Measurements from ENCODE around the gene JUN.

JUN gene

DNA sequence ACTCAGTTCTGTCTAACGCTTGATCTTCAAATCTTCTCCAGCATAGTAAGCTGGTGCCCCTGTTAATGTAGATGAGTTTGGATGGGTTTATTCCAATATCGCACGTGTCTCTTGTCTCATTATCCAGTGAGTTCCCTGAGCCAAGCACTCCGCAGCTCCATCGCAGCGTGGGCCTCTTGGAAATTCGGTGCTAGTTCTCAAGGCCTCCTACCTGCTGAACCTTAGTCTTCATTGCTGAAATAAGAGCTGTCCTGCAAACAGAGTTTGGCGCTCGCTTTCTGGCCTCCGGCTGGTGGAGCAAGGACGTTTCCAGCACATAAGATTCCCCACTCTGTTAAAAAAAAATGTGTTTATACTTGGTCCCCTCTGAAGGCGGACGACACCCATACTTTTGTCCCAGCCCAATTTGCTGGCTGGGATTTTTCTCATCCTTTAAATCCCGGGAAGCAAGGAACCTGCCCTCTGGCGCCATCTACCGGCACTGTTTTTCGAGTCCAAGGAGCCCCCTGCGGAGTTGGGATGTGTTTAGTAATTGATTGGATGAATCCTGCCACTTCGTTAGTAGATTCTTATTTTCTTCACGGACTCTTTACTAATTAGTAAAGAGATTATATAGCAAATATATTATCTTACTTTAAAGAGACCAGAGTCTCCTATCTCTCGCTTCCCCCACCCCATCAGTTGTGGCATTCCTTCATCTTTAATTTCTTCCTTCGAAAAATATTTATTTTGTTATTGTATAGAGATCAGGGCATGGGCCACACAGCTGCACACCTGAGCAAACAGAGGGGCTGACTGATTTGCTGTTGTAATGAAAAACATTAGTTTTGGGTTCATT, 14.7 kb downstream of the JUN start:
- TF ChIP-seq SIN3A (IDR thresholded peaks at IDR 0.05; ENCODE audit: borderline replicate concordance, insufficient read depth, low read length) (no peak), FOXP2 (optimal IDR thresholded peaks at IDR 0.05; ENCODE audit: borderline replicate concordance, extremely low read depth, extremely low read length, insufficient read depth) (no peak), POLR2AphosphoS5 (IDR thresholded peaks at IDR 0.05; ENCODE audit: low read depth, low read length) (no peak), TAF1 (IDR thresholded peaks at IDR 0.05; ENCODE audit: borderline replicate concordance, insufficient read depth, low read length) (no peak)
- TF ChIP-seq, protein P1, sequence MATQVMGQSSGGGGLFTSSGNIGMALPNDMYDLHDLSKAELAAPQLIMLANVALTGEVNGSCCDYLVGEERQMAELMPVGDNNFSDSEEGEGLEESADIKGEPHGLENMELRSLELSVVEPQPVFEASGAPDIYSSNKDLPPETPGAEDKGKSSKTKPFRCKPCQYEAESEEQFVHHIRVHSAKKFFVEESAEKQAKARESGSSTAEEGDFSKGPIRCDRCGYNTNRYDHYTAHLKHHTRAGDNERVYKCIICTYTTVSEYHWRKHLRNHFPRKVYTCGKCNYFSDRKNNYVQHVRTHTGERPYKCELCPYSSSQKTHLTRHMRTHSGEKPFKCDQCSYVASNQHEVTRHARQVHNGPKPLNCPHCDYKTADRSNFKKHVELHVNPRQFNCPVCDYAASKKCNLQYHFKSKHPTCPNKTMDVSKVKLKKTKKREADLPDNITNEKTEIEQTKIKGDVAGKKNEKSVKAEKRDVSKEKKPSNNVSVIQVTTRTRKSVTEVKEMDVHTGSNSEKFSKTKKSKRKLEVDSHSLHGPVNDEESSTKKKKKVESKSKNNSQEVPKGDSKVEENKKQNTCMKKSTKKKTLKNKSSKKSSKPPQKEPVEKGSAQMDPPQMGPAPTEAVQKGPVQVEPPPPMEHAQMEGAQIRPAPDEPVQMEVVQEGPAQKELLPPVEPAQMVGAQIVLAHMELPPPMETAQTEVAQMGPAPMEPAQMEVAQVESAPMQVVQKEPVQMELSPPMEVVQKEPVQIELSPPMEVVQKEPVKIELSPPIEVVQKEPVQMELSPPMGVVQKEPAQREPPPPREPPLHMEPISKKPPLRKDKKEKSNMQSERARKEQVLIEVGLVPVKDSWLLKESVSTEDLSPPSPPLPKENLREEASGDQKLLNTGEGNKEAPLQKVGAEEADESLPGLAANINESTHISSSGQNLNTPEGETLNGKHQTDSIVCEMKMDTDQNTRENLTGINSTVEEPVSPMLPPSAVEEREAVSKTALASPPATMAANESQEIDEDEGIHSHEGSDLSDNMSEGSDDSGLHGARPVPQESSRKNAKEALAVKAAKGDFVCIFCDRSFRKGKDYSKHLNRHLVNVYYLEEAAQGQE (IDR thresholded peaks at IDR 0.05; ENCODE audit: insufficient read depth in 1 of 2, low read depth in 2 of 2, low read length in 2 of 2): no peak

DNA sequence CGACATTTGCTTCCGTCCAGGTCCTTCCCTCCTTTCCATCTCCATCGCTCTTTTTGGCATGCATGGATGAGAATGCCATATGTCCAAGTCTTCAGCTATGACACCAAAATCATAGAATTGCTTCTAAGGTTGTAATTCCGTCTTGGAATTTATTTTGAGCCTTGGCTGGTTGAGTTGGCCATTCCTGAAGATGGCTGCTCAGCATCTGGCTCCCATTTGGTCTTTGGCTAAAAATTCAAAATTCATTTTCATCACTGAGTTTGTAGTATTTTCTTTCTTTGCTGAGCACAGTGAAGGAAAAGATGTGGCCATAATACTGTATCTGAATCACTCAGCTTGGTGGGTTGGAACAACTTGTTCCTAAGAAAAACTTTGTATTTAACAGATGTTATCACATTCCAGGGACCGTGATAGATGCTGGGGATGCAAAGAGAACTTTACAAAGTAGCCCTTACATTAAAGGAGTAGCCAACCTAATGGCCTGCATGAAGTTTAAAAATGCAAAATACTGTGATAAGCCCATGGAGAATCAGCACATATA, 15.6 kb downstream of the JUN start:
- TF ChIP-seq POLR2AphosphoS5 (IDR thresholded peaks at IDR 0.05; ENCODE audit: low read depth, low read length) (no peak), TAF1 (IDR thresholded peaks at IDR 0.05; ENCODE audit: borderline replicate concordance, insufficient read depth, low read length) (no peak), FOXP2 (optimal IDR thresholded peaks at IDR 0.05; ENCODE audit: borderline replicate concordance, extremely low read depth, extremely low read length, insufficient read depth) (no peak), SIN3A (IDR thresholded peaks at IDR 0.05; ENCODE audit: borderline replicate concordance, insufficient read depth, low read length) (no peak)
- TF ChIP-seq, protein P1 (IDR thresholded peaks at IDR 0.05; ENCODE audit: insufficient read depth in 1 of 2, low read depth in 2 of 2, low read length in 2 of 2): no peak

DNA sequence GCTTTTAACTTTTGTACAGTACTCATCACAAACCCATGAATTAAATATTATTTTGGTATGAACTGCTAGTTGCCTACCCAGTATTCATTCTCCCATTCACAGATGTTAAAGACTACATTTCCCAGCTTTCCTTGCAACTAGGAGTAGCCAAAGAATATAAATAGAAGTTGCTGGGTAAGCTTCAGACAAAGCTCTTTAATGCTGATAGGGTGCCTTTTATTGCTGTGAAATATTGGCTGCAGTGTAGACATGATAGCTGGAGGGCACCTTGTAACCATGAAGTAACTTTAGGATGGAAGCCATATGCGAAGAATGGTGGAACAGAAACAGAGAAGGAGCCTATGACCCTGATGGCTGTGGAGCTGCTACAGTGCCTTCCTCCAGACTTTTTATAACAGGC, 16.7 kb downstream of the JUN start:
- TF ChIP-seq FOXP2 (optimal IDR thresholded peaks at IDR 0.05; ENCODE audit: borderline replicate concordance, extremely low read depth, extremely low read length, insufficient read depth): no peak
- TF ChIP-seq SIN3A (IDR thresholded peaks at IDR 0.05; ENCODE audit: borderline replicate concordance, insufficient read depth, low read length): no peak
- no peak for TF ChIP-seq TAF1 (IDR thresholded peaks at IDR 0.05; ENCODE audit: borderline replicate concordance, insufficient read depth, low read length)
- TF ChIP-seq, protein P1 (IDR thresholded peaks at IDR 0.05; ENCODE audit: insufficient read depth in 1 of 2, low read depth in 2 of 2, low read length in 2 of 2): no peak
- no peak for TF ChIP-seq POLR2AphosphoS5 (IDR thresholded peaks at IDR 0.05; ENCODE audit: low read depth, low read length)

DNA sequence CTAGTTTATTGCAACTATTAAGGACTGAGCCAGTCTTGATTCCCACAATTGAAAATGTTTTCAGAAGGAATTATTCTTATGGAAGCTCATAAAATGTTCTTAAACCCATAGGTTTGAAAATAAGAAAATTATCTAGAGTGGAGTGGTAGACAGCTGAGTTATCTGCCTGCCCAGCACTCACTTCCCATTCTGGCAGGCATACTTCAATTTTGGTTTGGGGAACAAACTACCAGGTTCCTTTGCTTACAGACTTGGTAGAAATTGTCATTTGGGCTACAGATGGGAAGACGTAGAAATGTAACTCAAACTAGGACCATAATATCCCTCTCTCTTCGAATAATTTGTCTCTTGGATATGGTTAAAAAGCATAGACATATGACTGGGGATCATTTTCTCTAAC, 18.4 kb downstream of the JUN start:
- no peak for TF ChIP-seq FOXP2 (optimal IDR thresholded peaks at IDR 0.05; ENCODE audit: borderline replicate concordance, extremely low read depth, extremely low read length, insufficient read depth)
- TF ChIP-seq SIN3A (IDR thresholded peaks at IDR 0.05; ENCODE audit: borderline replicate concordance, insufficient read depth, low read length): no peak
- TF ChIP-seq, protein P1 (IDR thresholded peaks at IDR 0.05; ENCODE audit: insufficient read depth in 1 of 2, low read depth in 2 of 2, low read length in 2 of 2): no peak
- no peak for TF ChIP-seq POLR2AphosphoS5 (IDR thresholded peaks at IDR 0.05; ENCODE audit: low read depth, low read length)
- TF ChIP-seq TAF1 (IDR thresholded peaks at IDR 0.05; ENCODE audit: borderline replicate concordance, insufficient read depth, low read length): no peak

All from PFSK-1 (cell line).